Kidney epithelial cell (primary cell): ENCODE measurements around the gene TRIM2. TPM values are rescaled to one million over a fixed set of nuclear protein-coding genes. Genes with fewer than 3 reads are reported as not detected.
"Not testable (repeated sequence)": the region's sequence is repeated elsewhere in the genome, so short reads cannot be mapped to it uniquely, and the experiment has no call there.

Source experiments
- DNase-seq: peaks from one replicate; pipeline ENCODE4 v3.0.0-alpha.2; 2010; ENCODE audit warnings: low read depth
- H3K27me3 ChIP-seq: 2 replicates; pipeline ENCODE4 v1.6.0; 2011; ENCODE audit warnings: low read length; ENCODE audit not compliant: control insufficient read depth, insufficient read depth
- H3K36me3 ChIP-seq: 2 replicates; pipeline ENCODE4 v1.5.1; 2011; ENCODE audit warnings: low read length; ENCODE audit not compliant: control insufficient read depth, insufficient read depth
- H3K4me3 ChIP-seq: 2 replicates; pipeline ENCODE4 v1.5.1; 2011; ENCODE audit warnings: low read depth, mild to moderate bottlenecking, control low read depth, low read length
- total RNA-seq: library from RNA; depleted of rRNA; stranded (reverse); fragments of >200 nt; gene quantifications from 2 replicates; pipeline ENCODE4 v1.2.3, GENCODE V29; 2015
- TF ChIP-seq, protein P1 (sequence below): IDR thresholded peaks from 2 replicates; pipeline ENCODE4 v1.5.1; 2011; ENCODE audit warnings: mild to moderate bottlenecking, moderate library complexity, low read length, control low read depth, inconsistent platforms; ENCODE audit not compliant: insufficient read depth, poor library complexity, severe bottlenecking

Gene TRIM2
- total RNA-seq, 1 donor from 2014 or later, result 83.2 TPM

DNA sequence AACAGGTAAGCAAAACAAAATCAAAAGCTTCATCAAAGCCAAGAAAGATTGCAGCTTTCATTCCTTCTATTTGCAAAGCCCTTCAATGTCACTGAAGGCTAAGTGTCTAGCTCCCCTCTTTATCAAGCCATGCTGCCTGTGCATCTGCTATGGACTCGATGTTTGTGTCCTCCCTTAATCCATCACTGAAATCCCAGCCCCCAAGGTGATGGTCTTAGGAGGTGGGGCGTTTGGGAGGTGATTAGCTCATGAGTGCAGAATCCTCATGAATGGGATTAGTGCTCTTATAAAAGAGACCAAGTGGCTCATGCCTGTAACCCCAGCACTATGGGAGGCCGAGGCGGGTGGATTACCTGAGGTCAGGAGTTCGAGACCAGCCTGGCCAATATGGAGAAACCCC is 6.9 kb upstream of the TRIM2 start:
- Histone ChIP-seq H3K36me3 (no peaks in the 10 kb centered on the region), H3K4me3 (no peak overlapping the region), H3K27me3 (no peaks in the 10 kb centered on the region)
- DNase-seq, result no peak
- TF ChIP-seq, protein P1, sequence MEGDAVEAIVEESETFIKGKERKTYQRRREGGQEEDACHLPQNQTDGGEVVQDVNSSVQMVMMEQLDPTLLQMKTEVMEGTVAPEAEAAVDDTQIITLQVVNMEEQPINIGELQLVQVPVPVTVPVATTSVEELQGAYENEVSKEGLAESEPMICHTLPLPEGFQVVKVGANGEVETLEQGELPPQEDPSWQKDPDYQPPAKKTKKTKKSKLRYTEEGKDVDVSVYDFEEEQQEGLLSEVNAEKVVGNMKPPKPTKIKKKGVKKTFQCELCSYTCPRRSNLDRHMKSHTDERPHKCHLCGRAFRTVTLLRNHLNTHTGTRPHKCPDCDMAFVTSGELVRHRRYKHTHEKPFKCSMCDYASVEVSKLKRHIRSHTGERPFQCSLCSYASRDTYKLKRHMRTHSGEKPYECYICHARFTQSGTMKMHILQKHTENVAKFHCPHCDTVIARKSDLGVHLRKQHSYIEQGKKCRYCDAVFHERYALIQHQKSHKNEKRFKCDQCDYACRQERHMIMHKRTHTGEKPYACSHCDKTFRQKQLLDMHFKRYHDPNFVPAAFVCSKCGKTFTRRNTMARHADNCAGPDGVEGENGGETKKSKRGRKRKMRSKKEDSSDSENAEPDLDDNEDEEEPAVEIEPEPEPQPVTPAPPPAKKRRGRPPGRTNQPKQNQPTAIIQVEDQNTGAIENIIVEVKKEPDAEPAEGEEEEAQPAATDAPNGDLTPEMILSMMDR, result no peak

GRCh38 chr4:153198719-153199118 is 5.5 kb upstream of the TRIM2 start:
- Histone ChIP-seq H3K27me3 (no peaks in the 10 kb centered on the region), H3K36me3 (no peaks in the 10 kb centered on the region), H3K4me3 (no peak overlapping the region)
- TF ChIP-seq, protein P1, result no peak
- DNase-seq, result no peak

- DNase-seq, H3K36me3 ChIP-seq, H3K27me3 ChIP-seq: not testable (repeated sequence)
- peak overlapping the region; percentile 47 for H3K4me3 ChIP-seq
Measured at GRCh38 chr4:153203746-153204145, 497 bp upstream of the TRIM2 start.

DNA sequence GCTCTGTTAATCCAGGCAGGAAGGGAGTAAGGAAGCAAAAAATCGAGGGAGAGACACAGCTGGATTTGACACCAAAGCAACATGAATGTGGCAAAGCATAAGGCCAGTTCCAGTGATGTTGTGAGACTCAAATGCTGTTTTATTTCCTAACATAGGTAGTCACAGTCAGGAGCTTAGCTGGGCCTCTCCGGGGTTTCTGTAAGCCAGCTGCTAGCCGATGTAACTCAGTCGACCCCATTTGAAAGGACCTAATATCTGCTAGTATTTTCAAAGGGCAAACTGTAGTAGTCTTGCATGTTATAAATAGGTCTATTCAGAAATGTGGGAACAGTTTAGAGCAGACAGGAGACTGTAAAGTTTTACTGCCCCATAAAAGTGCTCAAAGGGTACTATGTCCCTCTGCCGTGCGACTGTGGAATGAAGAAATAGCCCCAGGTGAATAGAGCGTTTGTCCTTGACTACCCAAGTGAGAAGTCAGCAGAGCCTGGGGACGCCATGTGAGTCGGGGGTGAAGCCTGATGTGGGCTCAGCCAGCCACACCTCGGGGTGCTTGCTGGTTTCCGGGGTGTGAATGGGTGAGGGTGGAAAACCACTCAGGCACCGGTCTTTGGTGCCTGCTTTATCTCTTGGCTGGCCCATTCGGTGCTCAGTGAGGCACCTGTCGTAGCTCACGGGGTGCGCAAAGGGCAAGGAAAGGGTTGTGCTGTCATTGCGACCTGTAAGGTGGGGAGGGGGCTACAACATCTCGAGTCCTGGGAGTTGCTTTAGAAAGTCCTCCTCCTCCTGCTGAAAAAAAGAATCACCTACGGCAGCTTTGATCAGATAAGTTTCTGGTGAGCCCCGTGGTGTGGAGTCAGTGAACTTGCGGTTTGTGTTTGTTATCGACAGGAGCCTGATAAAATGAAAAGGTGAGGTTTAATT is 745 bp downstream of the TRIM2 start:
- no peak for DNase-seq
- H3K27me3 ChIP-seq, result no peaks in the 10 kb centered on the region
- H3K36me3 ChIP-seq, result peaks cover 1% of the 10 kb centered on the region
- TF ChIP-seq, protein P1, result peak; percentile 28
- H3K4me3 ChIP-seq, result peak overlapping the region; percentile 47

DNA sequence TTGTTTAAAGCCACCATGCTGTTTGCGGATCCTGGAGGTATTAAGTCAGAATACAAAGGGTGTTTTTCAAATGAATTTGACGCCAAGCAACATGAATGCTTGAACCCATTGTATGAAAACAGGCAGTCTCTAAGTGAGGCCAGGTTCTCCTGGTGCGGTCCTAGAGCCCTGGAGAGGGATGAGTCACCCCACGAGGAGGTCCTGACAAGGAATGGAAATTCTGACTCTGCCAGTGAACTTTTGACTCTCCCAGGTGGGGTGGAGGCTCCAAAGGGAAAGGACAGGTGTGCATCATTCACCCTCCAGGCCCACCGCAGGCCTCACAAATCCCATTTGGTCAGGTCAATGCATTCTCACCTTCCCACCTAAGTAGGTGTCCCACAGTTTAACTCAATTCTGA is 1.5 kb downstream of the TRIM2 start:
- Histone ChIP-seq H3K4me3 (peak overlapping the region; percentile 47), H3K36me3 (peaks cover 1% of the 10 kb centered on the region), H3K27me3 (no peaks in the 10 kb centered on the region)
- no peak for DNase-seq
- TF ChIP-seq, protein P1, result no peak

DNA sequence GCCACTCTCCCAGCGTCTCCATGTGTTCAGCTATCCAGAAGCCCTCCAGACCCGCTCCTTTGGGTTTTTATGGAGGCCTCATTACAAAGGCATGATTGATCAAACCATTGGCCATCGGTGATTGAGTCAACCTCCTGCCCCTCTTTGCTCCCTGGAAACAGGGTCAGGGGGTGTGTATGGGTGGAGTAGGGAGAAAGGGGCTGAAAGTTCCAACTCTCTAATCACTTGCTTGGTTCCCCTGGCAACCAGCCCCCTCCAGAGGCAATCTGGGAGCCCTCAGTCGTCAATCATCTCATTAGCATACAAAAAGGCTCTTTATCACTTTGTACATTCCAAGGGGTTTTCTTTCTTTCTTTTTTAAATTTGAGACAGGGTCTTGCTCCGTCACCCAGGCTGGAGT is 2.3 kb downstream of the TRIM2 start:
- H3K27me3 ChIP-seq, result no peaks in the 10 kb centered on the region
- TF ChIP-seq, protein P1, result no peak
- peaks cover 4% of the 10 kb centered on the region for H3K36me3 ChIP-seq
- DNase-seq, result no peak
- H3K4me3 ChIP-seq, result peak overlapping the region; percentile 47
